Measurements from ENCODE around the gene MBTPS1. TPM values are rescaled to one million over a fixed set of nuclear protein-coding genes. Genes with fewer than 3 reads are reported as not detected.

MBTPS1 gene
- total and polyA plus RNA-seq, 2 donors (not counting 1 experiment from before 2014, with no cell fraction given): 80.3 to 109 TPM

GRCh38 chr16:84033251-84034195, 83.2 kb downstream of the MBTPS1 start:
- Histone ChIP-seq H3K36me3 (ENCODE audit: control insufficient read depth, insufficient read depth, low read length) (no peaks in the 10 kb centered on the region), H3K4me1 (ENCODE audit: control insufficient read depth, extremely low read depth, insufficient read depth, low read length) (no peaks in the 10 kb centered on the region), H3K27me3 (ENCODE audit: control insufficient read depth, insufficient read depth, low read length) (peaks cover 11% of the 10 kb centered on the region), H2AFZ (ENCODE audit: low read length) (no peak overlapping the region), H3K4me2 (ENCODE audit: extremely low read depth, insufficient read depth, low read length) (no peak overlapping the region), H3K9ac (ENCODE audit: insufficient read depth, low read length) (no peak overlapping the region), H3K4me3 (replicated peaks in 1 of 4; ENCODE audit: control extremely low read depth in 1 of 4, insufficient read depth in 1 of 4, low read depth in 3 of 4, low read length in 4 of 4) (no peak overlapping the region), H4K20me1 (ENCODE audit: control insufficient read depth, extremely low read depth, insufficient read depth, low read length) (no peaks in the 10 kb centered on the region), H3K27ac (ENCODE audit: insufficient read depth, low read length) (no peak overlapping the region), H3K9me3 (ENCODE audit: control insufficient read depth, insufficient read depth, low read depth, low read length) (no peaks in the 10 kb centered on the region), H3K79me2 (ENCODE audit: control insufficient read depth, insufficient read depth, low read length) (no peaks in the 10 kb centered on the region)
- DNase-seq (ENCODE audit: low read depth in 2 of 2): no peak
- TF ChIP-seq EZH2 (IDR thresholded peaks at IDR 0.05; ENCODE audit: low read length, missing control alignments) (no peak), CTCF (conservative IDR thresholded peaks at IDR 0.05 in 1 of 2, IDR thresholded peaks at IDR 0.05 in 1 of 2; ENCODE audit: low read depth in 1 of 2, low read length in 2 of 2) (no peak)

GRCh38 chr16:84032458-84033178, 84.1 kb downstream of the MBTPS1 start:
- no peaks in the 10 kb centered on the region for H3K4me1 ChIP-seq (ENCODE audit: control insufficient read depth, extremely low read depth, insufficient read depth, low read length)
- H3K36me3 ChIP-seq (ENCODE audit: control insufficient read depth, insufficient read depth, low read length): no peaks in the 10 kb centered on the region
- DNase-seq (ENCODE audit: low read depth in 2 of 2): no peak
- H3K9ac ChIP-seq (ENCODE audit: insufficient read depth, low read length): no peak overlapping the region
- H4K20me1 ChIP-seq (ENCODE audit: control insufficient read depth, extremely low read depth, insufficient read depth, low read length): no peaks in the 10 kb centered on the region
- H3K4me3 ChIP-seq (replicated peaks in 1 of 4; ENCODE audit: control extremely low read depth in 1 of 4, insufficient read depth in 1 of 4, low read depth in 3 of 4, low read length in 4 of 4): no peak overlapping the region
- no peak overlapping the region for H3K4me2 ChIP-seq (ENCODE audit: extremely low read depth, insufficient read depth, low read length)
- no peak for TF ChIP-seq CTCF (conservative IDR thresholded peaks at IDR 0.05 in 1 of 2, IDR thresholded peaks at IDR 0.05 in 1 of 2; ENCODE audit: low read depth in 1 of 2, low read length in 2 of 2)
- no peak for TF ChIP-seq EZH2 (IDR thresholded peaks at IDR 0.05; ENCODE audit: low read length, missing control alignments)
- H3K27me3 ChIP-seq (ENCODE audit: control insufficient read depth, insufficient read depth, low read length): peaks cover 13% of the 10 kb centered on the region
- H3K27ac ChIP-seq (ENCODE audit: insufficient read depth, low read length): no peak overlapping the region
- H3K79me2 ChIP-seq (ENCODE audit: control insufficient read depth, insufficient read depth, low read length): no peaks in the 10 kb centered on the region
- no peak overlapping the region for H2AFZ ChIP-seq (ENCODE audit: low read length)
- H3K9me3 ChIP-seq (ENCODE audit: control insufficient read depth, insufficient read depth, low read depth, low read length): no peaks in the 10 kb centered on the region

- TF ChIP-seq CTCF (conservative IDR thresholded peaks at IDR 0.05 in 1 of 2, IDR thresholded peaks at IDR 0.05 in 1 of 2; ENCODE audit: low read depth in 1 of 2, low read length in 2 of 2): no peak
- no peak for TF ChIP-seq EZH2 (IDR thresholded peaks at IDR 0.05; ENCODE audit: low read length, missing control alignments)
- H3K9me3 ChIP-seq (ENCODE audit: control insufficient read depth, insufficient read depth, low read depth, low read length): no peaks in the 10 kb centered on the region
- no peaks in the 10 kb centered on the region for H4K20me1 ChIP-seq (ENCODE audit: control insufficient read depth, extremely low read depth, insufficient read depth, low read length)
- H3K4me2 ChIP-seq (ENCODE audit: extremely low read depth, insufficient read depth, low read length): no peak overlapping the region
- no peak overlapping the region for H3K4me3 ChIP-seq (replicated peaks in 1 of 4; ENCODE audit: control extremely low read depth in 1 of 4, insufficient read depth in 1 of 4, low read depth in 3 of 4, low read length in 4 of 4)
- no peak for DNase-seq (ENCODE audit: low read depth in 2 of 2)
- H3K9ac ChIP-seq (ENCODE audit: insufficient read depth, low read length): no peak overlapping the region
- H3K27ac ChIP-seq (ENCODE audit: insufficient read depth, low read length): no peak overlapping the region
- no peaks in the 10 kb centered on the region for H3K79me2 ChIP-seq (ENCODE audit: control insufficient read depth, insufficient read depth, low read length)
- no peaks in the 10 kb centered on the region for H3K36me3 ChIP-seq (ENCODE audit: control insufficient read depth, insufficient read depth, low read length)
- H2AFZ ChIP-seq (ENCODE audit: low read length): no peak overlapping the region
- peaks cover 13% of the 10 kb centered on the region for H3K27me3 ChIP-seq (ENCODE audit: control insufficient read depth, insufficient read depth, low read length)
- no peaks in the 10 kb centered on the region for H3K4me1 ChIP-seq (ENCODE audit: control insufficient read depth, extremely low read depth, insufficient read depth, low read length)
These were observed 85.2 kb downstream of the MBTPS1 start for GRCh38 chr16:84031556-84031955.

Measured in fibroblast of lung (primary cell).